ENCODE measurements around the gene MGRN1. TPM values are rescaled to one million over a fixed set of nuclear protein-coding genes. Genes with fewer than 3 reads are reported as not detected.
"Not testable (repeated sequence)": the region's sequence is repeated elsewhere in the genome, so short reads cannot be mapped to it uniquely, and the experiment has no call there.

Gene MGRN1
- total RNA-seq, 1 experiment from 2014 or later = 105 TPM

- Mint-ChIP-seq H3K27ac (ENCODE audit: unreplicated experiment) (peak overlapping the region; percentile 97), H3K4me3 (ENCODE audit: low read depth, unreplicated experiment) (peak overlapping the region; percentile 99), H3K27me3 (ENCODE audit: unreplicated experiment) (peaks cover 14% of the 10 kb centered on the region), H3K4me1 (ENCODE audit: low read depth, unreplicated experiment) (peaks cover 17% of the 10 kb centered on the region), H3K36me3 (ENCODE audit: insufficient read depth, unreplicated experiment) (peaks cover 37% of the 10 kb centered on the region), H3K9me3 (ENCODE audit: low read depth, unreplicated experiment) (no peaks in the 10 kb centered on the region)
- intact Hi-C loops (cut with micrococcal nuclease; ENCODE audit: unreplicated experiment) = loop anchor here (10.0 kb wide), 1 partner anchor 220 kb away; the partner anchor contains the start of gene SEC14L5
- DNase-seq = peak; percentile 95
- CTCF ChIA-PET = interaction anchor here (0.5 to 1.6 kb wide), 10 partner anchors 14 to 363 kb away, joined by 3 to 5 read pairs (median 4); partner anchors contain the start of genes MGRN1 and ZNF500
- BruUV-seq (replicated peaks) = no TSS peak
- TF ChIP-seq CTCF (IDR thresholded peaks at IDR 0.05; ENCODE audit: unreplicated experiment) = no peak
Measured at GRCh38 chr16:4734730-4735535, 110.3 kb downstream of the MGRN1 start.

- intact Hi-C loops (cut with micrococcal nuclease; ENCODE audit: unreplicated experiment) = loop anchor here (10.0 kb wide), 1 partner anchor 218 kb away; the partner anchor contains the start of gene SEC14L5
- DNase-seq = no peak
- no TSS peak for BruUV-seq (replicated peaks)
- peaks cover 17% of the 10 kb centered on the region for H3K4me1 Mint-ChIP-seq (ENCODE audit: low read depth, unreplicated experiment)
- no peak overlapping the region for H3K27ac Mint-ChIP-seq (ENCODE audit: unreplicated experiment)
- peaks cover 14% of the 10 kb centered on the region for H3K27me3 Mint-ChIP-seq (ENCODE audit: unreplicated experiment)
- H3K36me3 Mint-ChIP-seq (ENCODE audit: insufficient read depth, unreplicated experiment) = peaks cover 32% of the 10 kb centered on the region
- CTCF ChIA-PET = no interaction called here
- no peaks in the 10 kb centered on the region for H3K9me3 Mint-ChIP-seq (ENCODE audit: low read depth, unreplicated experiment)
- TF ChIP-seq CTCF (IDR thresholded peaks at IDR 0.05; ENCODE audit: unreplicated experiment) = no peak
- H3K4me3 Mint-ChIP-seq (ENCODE audit: low read depth, unreplicated experiment) = no peak overlapping the region
Measured at GRCh38 chr16:4736546-4736945, 111.9 kb downstream of the MGRN1 start.

GRCh38 chr16:4737545-4737944, 112.9 kb downstream of the MGRN1 start:
- peaks cover 21% of the 10 kb centered on the region for H3K27me3 Mint-ChIP-seq (ENCODE audit: unreplicated experiment)
- no TSS peak for BruUV-seq (replicated peaks)
- DNase-seq = no peak
- intact Hi-C loops (cut with micrococcal nuclease; ENCODE audit: unreplicated experiment) = loop anchor here (10.0 kb wide), 1 partner anchor 217 kb away; the partner anchor contains the start of gene SEC14L5
- no peaks in the 10 kb centered on the region for H3K9me3 Mint-ChIP-seq (ENCODE audit: low read depth, unreplicated experiment)
- CTCF ChIA-PET = no interaction called here
- TF ChIP-seq CTCF (IDR thresholded peaks at IDR 0.05; ENCODE audit: unreplicated experiment) = no peak
- no peak overlapping the region for H3K27ac Mint-ChIP-seq (ENCODE audit: unreplicated experiment)
- H3K4me3 Mint-ChIP-seq (ENCODE audit: low read depth, unreplicated experiment) = no peak overlapping the region
- H3K36me3 Mint-ChIP-seq (ENCODE audit: insufficient read depth, unreplicated experiment) = peaks cover 31% of the 10 kb centered on the region
- peaks cover 15% of the 10 kb centered on the region for H3K4me1 Mint-ChIP-seq (ENCODE audit: low read depth, unreplicated experiment)

GRCh38 chr16:4738370-4738769, 113.7 kb downstream of the MGRN1 start:
- DNase-seq; BruUV-seq (replicated peaks); H3K9me3 Mint-ChIP-seq (ENCODE audit: low read depth, unreplicated experiment); H3K4me3 Mint-ChIP-seq (ENCODE audit: low read depth, unreplicated experiment); CTCF ChIA-PET; H3K27ac Mint-ChIP-seq (ENCODE audit: unreplicated experiment): not testable (repeated sequence)
- Mint-ChIP-seq H3K27me3 (ENCODE audit: unreplicated experiment) (peaks cover 30% of the 10 kb centered on the region), H3K36me3 (ENCODE audit: insufficient read depth, unreplicated experiment) (peaks cover 28% of the 10 kb centered on the region), H3K4me1 (ENCODE audit: low read depth, unreplicated experiment) (peaks cover 16% of the 10 kb centered on the region)
- intact Hi-C loops (cut with micrococcal nuclease; ENCODE audit: unreplicated experiment) = loop anchor here (10.0 kb wide), 1 partner anchor 216 kb away; the partner anchor contains the start of gene SEC14L5

Small RNA genes within 50 kb of the gene (microRNA-seq; reads per million reads assigned to microRNA genes)
- gene MIR6769A = 1.1 reads per million

Other genes starting within 250 kb of the MGRN1 start
- 49.7 and 51.0 TPM in 2 replicates for gene CORO7, start 208.2 kb upstream of the MGRN1 start, total RNA-seq (2022)
- gene DNAJA3, start 199.0 kb upstream of the MGRN1 start, total RNA-seq (2022) = 93.1 and 99.2 TPM in 2 replicates
- 101 and 118 TPM in 2 replicates for gene NMRAL1, start 150.2 kb upstream of the MGRN1 start, total RNA-seq (2022)
- 79.2 and 103 TPM in 2 replicates for gene HMOX2, start 148.4 kb upstream of the MGRN1 start, total RNA-seq (2022)
- gene CDIP1, start 86.1 kb upstream of the MGRN1 start, total RNA-seq (2022) = 6.2 and 7.9 TPM in 2 replicates
- not detected in 2 replicates for gene C16orf96, start 68.5 kb upstream of the MGRN1 start, total RNA-seq (2022)
- gene UBALD1, start 9.9 kb upstream of the MGRN1 start, total RNA-seq (2022) = 54.4 and 55.6 TPM in 2 replicates
- 30.6 and 32.6 TPM in 2 replicates for gene NUDT16L1, start 68.7 kb downstream of the MGRN1 start, total RNA-seq (2022)
- 44.7 and 46.9 TPM in 2 replicates for gene ANKS3, start 109.4 kb downstream of the MGRN1 start, total RNA-seq (2022)
- gene DNAAF8, start 109.7 kb downstream of the MGRN1 start, total RNA-seq (2022) = 0.27 and 1.8 TPM in 2 replicates
- gene ZNF500, start 142.3 kb downstream of the MGRN1 start, total RNA-seq (2022) = 23.6 and 25.6 TPM in 2 replicates
- gene SEPTIN12, start 163.5 kb downstream of the MGRN1 start, total RNA-seq (2022) = not detected in 2 replicates
- gene SMIM22, start 170.5 kb downstream of the MGRN1 start, total RNA-seq (2022) = 208 and 235 TPM in 2 replicates
- gene ROGDI, start 177.8 kb downstream of the MGRN1 start, total RNA-seq (2022) = 17.9 and 20.8 TPM in 2 replicates
- 158 and 159 TPM in 2 replicates for gene GLYR1, start 222.5 kb downstream of the MGRN1 start, total RNA-seq (2022)
- gene UBN1, start 222.7 kb downstream of the MGRN1 start, total RNA-seq (2022) = 50.5 and 55.4 TPM in 2 replicates